GM23338 (cell line): ENCODE data around the gene EPHB2. TPM values are rescaled to one million over a fixed set of nuclear protein-coding genes. Genes with fewer than 3 reads are reported as not detected.

Experiments used
- ATAC-seq: fragments of 200-7000 bp; cut with Tn5 transposase; 3 replicates; pipeline ENCODE4 v1.9.1; 2020
- DNase-seq: peaks from one replicate; pipeline ENCODE4 v3.0.0-alpha.2; 2015; ENCODE audit warnings: low spot score
- H2AFZ ChIP-seq: fragments of 200-600 bp; sonication (generic); 2 replicates; pipeline ENCODE4 v1.8.0; 2016; ENCODE audit warnings: antibody characterized with exemption, mild to moderate bottlenecking, moderate library complexity
- H3F3A ChIP-seq: fragments of 200-600 bp; sonication (generic); replicated peaks from 2 replicates; pipeline ENCODE4 v1.8.0; 2017; ENCODE audit warnings: antibody characterized with exemption, mixed run types, low read depth
- H3K27ac ChIP-seq: fragments of 200-600 bp; sonication (generic); 2 replicates; pipeline ENCODE4 v1.6.1; 2016; ENCODE audit warnings: low read depth
- H3K27me3 ChIP-seq: fragments of 200-600 bp; sonication (generic); 2 replicates; pipeline ENCODE4 v1.8.0; 2016; ENCODE audit warnings: mild to moderate bottlenecking, mixed run types, moderate library complexity; ENCODE audit not compliant: insufficient read depth
- H3K36me3 ChIP-seq: fragments of 200-600 bp; sonication (generic); 2 replicates; pipeline ENCODE4 v1.8.0; 2016; ENCODE audit warnings: mild to moderate bottlenecking; ENCODE audit not compliant: insufficient read depth
- H3K4me1 ChIP-seq: fragments of 200-600 bp; sonication (generic); 2 replicates; pipeline ENCODE4 v1.8.0; 2016; ENCODE audit warnings: mild to moderate bottlenecking, moderate library complexity; ENCODE audit not compliant: insufficient read depth
- H3K4me2 ChIP-seq: fragments of 200-600 bp; sonication (generic); 2 replicates; pipeline ENCODE4 v1.7.1; 2017; ENCODE audit warnings: mixed run types
- H3K4me3 ChIP-seq: fragments of 200-600 bp; sonication (generic); 2 replicates; pipeline ENCODE4 v1.6.1; 2016; ENCODE audit warnings: mixed run types
- H3K79me2 ChIP-seq: fragments of 200-600 bp; sonication (generic); replicated peaks from 2 replicates; pipeline ENCODE4 v1.8.0; 2017; ENCODE audit warnings: mild to moderate bottlenecking; ENCODE audit not compliant: insufficient read depth
- H3K9me2 ChIP-seq: fragments of 200-600 bp; sonication (generic); 2 replicates; pipeline ENCODE4 v1.8.0; 2017; ENCODE audit not compliant: insufficient read depth
- H4K20me1 ChIP-seq: fragments of 200-600 bp; sonication (generic); replicated peaks from 2 replicates; pipeline ENCODE4 v1.8.0; 2017; ENCODE audit warnings: mild to moderate bottlenecking; ENCODE audit not compliant: insufficient read depth
- H3K27ac Mint-ChIP-seq: 2 replicates; pipeline ENCODE4 v1.8.0; 2020; ENCODE audit warnings: inconsistent platforms, mild to moderate bottlenecking, moderate library complexity, mixed read lengths
- H3K27me3 Mint-ChIP-seq: 3 replicates; pipeline ENCODE4 v1.8.0; 2022; ENCODE audit warnings: low read depth, mild to moderate bottlenecking, moderate library complexity, mixed read lengths, inconsistent platforms; ENCODE audit not compliant: insufficient read depth, poor library complexity
- H3K36me3 Mint-ChIP-seq: 3 replicates; pipeline ENCODE4 v1.8.0; 2021; ENCODE audit warnings: low read depth, mild to moderate bottlenecking, inconsistent platforms, moderate library complexity, mixed read lengths
- H3K4me1 Mint-ChIP-seq: 3 replicates; pipeline ENCODE4 v1.8.0; 2020; ENCODE audit warnings: mild to moderate bottlenecking, inconsistent platforms, mixed read lengths
- H3K4me3 Mint-ChIP-seq: 3 replicates; pipeline ENCODE4 v1.8.0; 2021; ENCODE audit warnings: moderate library complexity, mild to moderate bottlenecking, inconsistent platforms, mixed read lengths
- H3K9me3 Mint-ChIP-seq: 3 replicates; pipeline ENCODE4 v1.8.0; 2020; ENCODE audit warnings: moderate library complexity, mild to moderate bottlenecking, inconsistent platforms, mixed read lengths
- CREB1 ChIP-seq: fragments of 250-450 bp; sonication (Bioruptor Pico); IDR thresholded peaks from 2 replicates; pipeline ENCODE4 v1.5.0; 2020; ENCODE audit warnings: low read depth, mild to moderate bottlenecking, moderate library complexity
- EZH2 ChIP-seq: fragments of 200-600 bp; sonication (generic); IDR thresholded peaks from one replicate; pipeline ENCODE4 v1.8.0; 2017; ENCODE audit warnings: antibody characterized with exemption, mild to moderate bottlenecking, low read depth; ENCODE audit not compliant: unreplicated experiment
- EZH2phosphoT487 ChIP-seq: fragments of 200-600 bp; sonication (generic); IDR thresholded peaks from one replicate; pipeline ENCODE4 v1.8.1; 2018; ENCODE audit warnings: antibody characterized with exemption; ENCODE audit not compliant: unreplicated experiment
- JUNB ChIP-seq: IDR thresholded peaks from one replicate; pipeline ENCODE4 v1.6.1; 2016; ENCODE audit warnings: antibody characterized with exemption; ENCODE audit not compliant: unreplicated experiment
- NANOG ChIP-seq: IDR thresholded peaks from 2 replicates; pipeline ENCODE4 v1.6.1; 2016; ENCODE audit warnings: antibody characterized with exemption, borderline replicate concordance
- POLR2AphosphoS5 ChIP-seq: IDR thresholded peaks from 2 replicates; pipeline ENCODE4 v1.6.1; 2016; ENCODE audit warnings: antibody characterized with exemption, low read depth
- REST ChIP-seq: IDR thresholded peaks from one replicate; pipeline ENCODE4 v1.6.1; 2018; ENCODE audit warnings: antibody characterized with exemption; ENCODE audit not compliant: unreplicated experiment
- STAT1 ChIP-seq: IDR thresholded peaks from one replicate; pipeline ENCODE4 v1.6.1; 2016; ENCODE audit warnings: antibody characterized with exemption; ENCODE audit not compliant: unreplicated experiment
- ZNF114 ChIP-seq: fragments of 250-450 bp; sonication (Bioruptor Pico); IDR thresholded peaks from 2 replicates; pipeline ENCODE4 v1.5.0; 2020; ENCODE audit warnings: mild to moderate bottlenecking, moderate library complexity
- ZNF331 ChIP-seq: fragments of 250-450 bp; sonication (Bioruptor Pico); IDR thresholded peaks from 2 replicates; pipeline ENCODE4 v1.5.0; 2020; ENCODE audit warnings: low read depth, mild to moderate bottlenecking, moderate library complexity
- ZNF462 ChIP-seq: fragments of 250-450 bp; sonication (Bioruptor Pico); IDR thresholded peaks from 2 replicates; pipeline ENCODE4 v1.5.0; 2020; ENCODE audit warnings: mild to moderate bottlenecking, moderate library complexity
- polyA plus RNA-seq: library from polyadenylated mRNA; unstranded; fragments of >200 nt; fragmentation: Nextera tagmentation; extraction: Ambion mirVana; gene quantifications from 2 replicates; pipeline ENCODE4 v1.2.1, GENCODE V29; 2016
- total RNA-seq: library from RNA; depleted of rRNA; stranded (reverse); fragments of >200 nt; shearing (Covaris generic); gene quantifications from 2 replicates; pipeline ENCODE4 v1.2.3, GENCODE V29; 2014
- TF ChIP-seq, protein P1 (sequence below), 2 experiments: fragments of 200-600 bp in 1 of 2; sonication (generic) in 1 of 2; conservative IDR thresholded peaks; 2 replicates each; pipeline versions ENCODE4 v1.5.1 to v1.6.1; 2016 to 2017; ENCODE audit warnings: antibody characterized with exemption in 2 of 2, low read depth in 2 of 2, mild to moderate bottlenecking in 2 of 2, moderate library complexity in 1 of 2
- TF ChIP-seq, protein P2 (sequence below): IDR thresholded peaks from 2 replicates; pipeline ENCODE4 v1.6.1; 2016; ENCODE audit warnings: antibody characterized with exemption

Gene EPHB2
- total and polyA plus RNA-seq, 2 experiments from 2014 or later, result 4.1 to 20.1 TPM

GRCh38 chr1:22875841-22876240 lies 165.2 kb downstream of the EPHB2 start:
- Mint-ChIP-seq H3K27me3 (peaks cover 10% of the 10 kb centered on the region), H3K4me1 (peaks cover 7% of the 10 kb centered on the region), H3K9me3 (no peaks in the 10 kb centered on the region), H3K36me3 (no peaks in the 10 kb centered on the region), H3K27ac (peak overlapping the region; percentile 12; the same call in 1 of the 2 replicates), H3K4me3 (no peak overlapping the region)
- ATAC-seq (no peak; the same call in 2 of the 3 replicates), DNase-seq (no peak)
- no peak overlapping the region for H3K27ac ChIP-seq
- H3K4me3 ChIP-seq, result no peak overlapping the region
- H3K9me2 ChIP-seq, result no peaks in the 10 kb centered on the region
- H4K20me1 ChIP-seq, result no peaks in the 10 kb centered on the region
- H2AFZ ChIP-seq, result no peak overlapping the region
- TF ChIP-seq CREB1 (no peak), NANOG (no peak), POLR2AphosphoS5 (no peak), REST (no peak), ZNF462 (CRISPR knock-in tag) (no peak), EZH2phosphoT487 (no peak), JUNB (no peak), EZH2 (no peak), STAT1 (no peak), ZNF331 (no peak), ZNF114 (CRISPR knock-in tag) (no peak)
- TF ChIP-seq, protein P1, sequence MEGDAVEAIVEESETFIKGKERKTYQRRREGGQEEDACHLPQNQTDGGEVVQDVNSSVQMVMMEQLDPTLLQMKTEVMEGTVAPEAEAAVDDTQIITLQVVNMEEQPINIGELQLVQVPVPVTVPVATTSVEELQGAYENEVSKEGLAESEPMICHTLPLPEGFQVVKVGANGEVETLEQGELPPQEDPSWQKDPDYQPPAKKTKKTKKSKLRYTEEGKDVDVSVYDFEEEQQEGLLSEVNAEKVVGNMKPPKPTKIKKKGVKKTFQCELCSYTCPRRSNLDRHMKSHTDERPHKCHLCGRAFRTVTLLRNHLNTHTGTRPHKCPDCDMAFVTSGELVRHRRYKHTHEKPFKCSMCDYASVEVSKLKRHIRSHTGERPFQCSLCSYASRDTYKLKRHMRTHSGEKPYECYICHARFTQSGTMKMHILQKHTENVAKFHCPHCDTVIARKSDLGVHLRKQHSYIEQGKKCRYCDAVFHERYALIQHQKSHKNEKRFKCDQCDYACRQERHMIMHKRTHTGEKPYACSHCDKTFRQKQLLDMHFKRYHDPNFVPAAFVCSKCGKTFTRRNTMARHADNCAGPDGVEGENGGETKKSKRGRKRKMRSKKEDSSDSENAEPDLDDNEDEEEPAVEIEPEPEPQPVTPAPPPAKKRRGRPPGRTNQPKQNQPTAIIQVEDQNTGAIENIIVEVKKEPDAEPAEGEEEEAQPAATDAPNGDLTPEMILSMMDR (conservative IDR thresholded peaks at IDR 0.05; ENCODE audit: low read depth in 2 of 2), result no peak
- TF ChIP-seq, protein P2, sequence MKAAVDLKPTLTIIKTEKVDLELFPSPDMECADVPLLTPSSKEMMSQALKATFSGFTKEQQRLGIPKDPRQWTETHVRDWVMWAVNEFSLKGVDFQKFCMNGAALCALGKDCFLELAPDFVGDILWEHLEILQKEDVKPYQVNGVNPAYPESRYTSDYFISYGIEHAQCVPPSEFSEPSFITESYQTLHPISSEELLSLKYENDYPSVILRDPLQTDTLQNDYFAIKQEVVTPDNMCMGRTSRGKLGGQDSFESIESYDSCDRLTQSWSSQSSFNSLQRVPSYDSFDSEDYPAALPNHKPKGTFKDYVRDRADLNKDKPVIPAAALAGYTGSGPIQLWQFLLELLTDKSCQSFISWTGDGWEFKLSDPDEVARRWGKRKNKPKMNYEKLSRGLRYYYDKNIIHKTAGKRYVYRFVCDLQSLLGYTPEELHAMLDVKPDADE, result no peak
- no peaks in the 10 kb centered on the region for H3K27me3 ChIP-seq
- no peak overlapping the region for H3K4me2 ChIP-seq
- H3K79me2 ChIP-seq, result no peaks in the 10 kb centered on the region
- no peaks in the 10 kb centered on the region for H3F3A ChIP-seq
- H3K4me1 ChIP-seq, result 0 out of 2 replicates have a peak, but pooled peaks cover 2% of the 10 kb centered on the region
- H3K36me3 ChIP-seq, result no peaks in the 10 kb centered on the region
